OCI-LY3 (cell line): ENCODE data around the gene THRB.

Experiments used
- H2AFZ ChIP-seq: fragments of 200-600, 300-600 bp; shearing (Covaris generic); 2 replicates; pipeline ENCODE4 v1.6.0; 2014; ENCODE audit warnings: antibody characterized with exemption, low read depth, low read length
- H3K27ac ChIP-seq: fragments of 200-600, 300-600 bp; sonication (generic); 2 replicates; pipeline ENCODE4 v1.5.1; 2014; ENCODE audit warnings: mild to moderate bottlenecking, low read length, moderate library complexity, mixed read lengths
- H3K27me3 ChIP-seq: fragments of 200-600, 300-600 bp; sonication (generic); 2 replicates; pipeline ENCODE4 v1.6.1; 2014; ENCODE audit warnings: low read depth, low read length, mixed read lengths
- H3K36me3 ChIP-seq: fragments of 200-600, 300-600 bp; sonication (generic); replicated peaks from 2 replicates; pipeline ENCODE3; 2014; ENCODE audit warnings: low read depth, low read length, mixed read lengths
- H3K4me1 ChIP-seq: fragments of 300-600, 200-600 bp; sonication (generic); 2 replicates; pipeline ENCODE4 v1.6.1; 2014; ENCODE audit warnings: low read length, mixed read lengths
- H3K4me2 ChIP-seq: fragments of 200-600, 300-600 bp; sonication (generic); 2 replicates; pipeline ENCODE4 v1.6.1; 2014; ENCODE audit warnings: low read length, mixed read lengths
- H3K4me3 ChIP-seq: fragments of 300-600, 200-600 bp; sonication (generic); 2 replicates; pipeline ENCODE4 v1.5.1; 2014; ENCODE audit warnings: antibody characterized with exemption, mild to moderate bottlenecking, low read length, moderate library complexity
- H3K79me2 ChIP-seq: fragments of 300-600, 200-600 bp; shearing (Covaris generic); 2 replicates; pipeline ENCODE4 v1.6.1; 2014; ENCODE audit warnings: mild to moderate bottlenecking, low read length, mixed read lengths
- H3K9ac ChIP-seq: fragments of 300-600, 200-600 bp; shearing (Covaris generic); 2 replicates; pipeline ENCODE4 v1.6.0; 2014; ENCODE audit warnings: mild to moderate bottlenecking, low read length, moderate library complexity
- H3K9me3 ChIP-seq: fragments of 200-600, 300-600 bp; shearing (Covaris generic); 2 replicates; pipeline ENCODE4 v1.6.1; 2014; ENCODE audit warnings: low read length, mixed read lengths; ENCODE audit not compliant: insufficient read depth
- H4K20me1 ChIP-seq: fragments of 200-600, 300-600 bp; sonication (generic); 2 replicates; pipeline ENCODE4 v1.6.1; 2016; ENCODE audit warnings: low read length, mixed read lengths; ENCODE audit not compliant: insufficient read depth
- EZH2phosphoT487 ChIP-seq: fragments of 200-600 bp; shearing (Covaris generic); IDR thresholded peaks from 2 replicates; pipeline ENCODE4 v1.6.1; 2018; ENCODE audit warnings: antibody characterized with exemption, mixed run types, low read depth
- TF ChIP-seq, protein P1 (sequence below): fragments of 200-600, 300-600 bp; sonication (generic); IDR thresholded peaks from 2 replicates; pipeline ENCODE4 v1.5.1; 2014; ENCODE audit warnings: antibody characterized with exemption, low read length, low read depth

THRB gene

DNA sequence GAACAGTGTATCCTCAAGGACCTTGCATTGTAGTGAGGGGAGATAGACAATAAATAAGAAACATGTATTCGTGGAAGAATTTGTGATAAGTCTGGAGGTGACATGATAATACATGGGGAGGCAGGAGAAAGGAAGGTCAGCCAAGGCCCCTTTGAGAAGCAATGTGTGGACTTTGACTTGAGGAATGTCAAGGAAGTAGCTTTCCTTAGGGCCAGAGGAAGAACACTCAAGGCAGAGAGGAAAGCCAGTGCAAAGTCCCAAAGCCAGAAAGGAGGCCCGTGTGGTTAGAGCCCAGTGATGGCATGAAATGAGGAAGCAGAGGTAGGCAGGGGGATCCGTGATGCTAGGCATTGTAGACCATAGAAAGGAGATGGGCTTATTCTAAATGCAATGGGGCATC, 357.3 kb downstream of the THRB start:
- H3K4me3 ChIP-seq, result no peak overlapping the region
- H3K9ac ChIP-seq, result no peak overlapping the region
- H3K27me3 ChIP-seq, result no peaks in the 10 kb centered on the region
- TF ChIP-seq EZH2phosphoT487, result no peak
- H3K36me3 ChIP-seq, result no peaks in the 10 kb centered on the region
- no peak overlapping the region for H3K27ac ChIP-seq
- no peaks in the 10 kb centered on the region for H3K9me3 ChIP-seq
- no peaks in the 10 kb centered on the region for H3K79me2 ChIP-seq
- no peak overlapping the region for H2AFZ ChIP-seq
- no peak overlapping the region for H3K4me2 ChIP-seq
- H3K4me1 ChIP-seq, result peaks cover 4% of the 10 kb centered on the region; the same call in 1 of the 2 replicates
- no peaks in the 10 kb centered on the region for H4K20me1 ChIP-seq

DNA sequence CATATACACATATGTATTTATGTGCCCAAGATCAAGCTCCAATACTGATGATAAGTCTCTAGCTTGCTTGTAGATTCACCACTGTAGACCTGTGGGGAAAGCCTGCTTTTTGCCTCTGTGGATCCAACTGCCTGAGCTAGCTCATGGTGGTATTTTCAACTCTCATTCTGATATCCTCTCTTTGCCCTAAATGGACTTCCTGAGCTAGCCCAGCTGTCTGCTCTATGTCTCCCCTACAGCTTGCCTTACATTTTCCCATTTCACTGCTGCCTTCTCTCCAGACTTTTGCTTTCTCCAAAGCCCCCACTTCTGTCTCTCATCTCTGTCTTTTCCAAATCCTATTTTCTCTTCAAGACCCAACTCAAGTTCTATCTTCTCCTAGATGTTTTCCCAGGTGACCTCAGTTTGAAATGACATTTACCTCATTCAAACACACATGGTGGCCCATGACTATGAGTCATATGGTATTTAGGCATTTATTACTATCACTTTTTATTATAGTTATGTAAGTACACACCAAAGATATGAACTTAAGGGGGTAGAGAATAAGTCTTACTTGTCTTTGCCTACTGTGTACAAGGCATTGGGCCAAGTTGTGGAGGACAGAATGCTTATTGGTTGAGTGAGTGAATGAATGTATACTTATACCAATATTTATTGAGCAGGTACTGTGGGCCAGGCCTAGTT, 357.9 kb downstream of the THRB start:
- Histone ChIP-seq H3K79me2 (no peaks in the 10 kb centered on the region), H3K36me3 (no peaks in the 10 kb centered on the region), H2AFZ (no peak overlapping the region)

DNA sequence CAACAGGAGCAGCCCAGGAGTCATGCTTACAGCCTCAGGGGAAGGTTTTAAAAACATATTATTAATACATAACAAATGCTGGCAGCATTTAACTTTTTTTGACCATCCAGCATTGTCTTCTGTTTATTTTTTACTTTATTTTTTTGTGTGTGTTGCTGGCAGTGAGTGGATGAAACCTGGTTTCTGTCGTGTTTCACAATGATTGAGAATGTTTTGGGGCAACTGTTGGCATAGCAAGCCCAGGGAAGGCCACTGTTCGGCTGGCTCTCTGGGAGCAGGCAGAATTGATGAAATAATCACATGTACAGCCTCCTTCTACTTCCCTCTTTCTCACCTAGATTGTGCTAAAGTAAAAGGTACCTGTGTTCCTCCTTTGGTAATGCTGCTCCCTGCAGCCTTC, 359.4 kb downstream of the THRB start:
- H3K9me3 ChIP-seq, result no peaks in the 10 kb centered on the region
- no peak overlapping the region for H3K4me3 ChIP-seq
- H3K4me2 ChIP-seq, result no peak overlapping the region
- H3K27me3 ChIP-seq, result no peaks in the 10 kb centered on the region
- H3K4me1 ChIP-seq, result peaks cover 4% of the 10 kb centered on the region; the same call in 1 of the 2 replicates
- H3K9ac ChIP-seq, result no peak overlapping the region
- TF ChIP-seq EZH2phosphoT487, result no peak
- TF ChIP-seq, protein P1, sequence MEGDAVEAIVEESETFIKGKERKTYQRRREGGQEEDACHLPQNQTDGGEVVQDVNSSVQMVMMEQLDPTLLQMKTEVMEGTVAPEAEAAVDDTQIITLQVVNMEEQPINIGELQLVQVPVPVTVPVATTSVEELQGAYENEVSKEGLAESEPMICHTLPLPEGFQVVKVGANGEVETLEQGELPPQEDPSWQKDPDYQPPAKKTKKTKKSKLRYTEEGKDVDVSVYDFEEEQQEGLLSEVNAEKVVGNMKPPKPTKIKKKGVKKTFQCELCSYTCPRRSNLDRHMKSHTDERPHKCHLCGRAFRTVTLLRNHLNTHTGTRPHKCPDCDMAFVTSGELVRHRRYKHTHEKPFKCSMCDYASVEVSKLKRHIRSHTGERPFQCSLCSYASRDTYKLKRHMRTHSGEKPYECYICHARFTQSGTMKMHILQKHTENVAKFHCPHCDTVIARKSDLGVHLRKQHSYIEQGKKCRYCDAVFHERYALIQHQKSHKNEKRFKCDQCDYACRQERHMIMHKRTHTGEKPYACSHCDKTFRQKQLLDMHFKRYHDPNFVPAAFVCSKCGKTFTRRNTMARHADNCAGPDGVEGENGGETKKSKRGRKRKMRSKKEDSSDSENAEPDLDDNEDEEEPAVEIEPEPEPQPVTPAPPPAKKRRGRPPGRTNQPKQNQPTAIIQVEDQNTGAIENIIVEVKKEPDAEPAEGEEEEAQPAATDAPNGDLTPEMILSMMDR, result no peak
- no peaks in the 10 kb centered on the region for H3K79me2 ChIP-seq
- no peak overlapping the region for H3K27ac ChIP-seq
- no peaks in the 10 kb centered on the region for H4K20me1 ChIP-seq
- no peaks in the 10 kb centered on the region for H3K36me3 ChIP-seq
- H2AFZ ChIP-seq, result no peak overlapping the region

More for the DNA sequence above, 357.9 kb downstream of the THRB start:
- TF ChIP-seq, protein P1, result no peak
- no peak for TF ChIP-seq EZH2phosphoT487
- H3K4me2 ChIP-seq, result no peak overlapping the region
- H3K9ac ChIP-seq, result no peak overlapping the region
- H3K27ac ChIP-seq, result no peak overlapping the region
- no peaks in the 10 kb centered on the region for H3K9me3 ChIP-seq
- H3K4me3 ChIP-seq, result no peak overlapping the region
- no peaks in the 10 kb centered on the region for H3K27me3 ChIP-seq
- no peaks in the 10 kb centered on the region for H4K20me1 ChIP-seq
- peaks cover 4% of the 10 kb centered on the region; the same call in 1 of the 2 replicates for H3K4me1 ChIP-seq

DNA sequence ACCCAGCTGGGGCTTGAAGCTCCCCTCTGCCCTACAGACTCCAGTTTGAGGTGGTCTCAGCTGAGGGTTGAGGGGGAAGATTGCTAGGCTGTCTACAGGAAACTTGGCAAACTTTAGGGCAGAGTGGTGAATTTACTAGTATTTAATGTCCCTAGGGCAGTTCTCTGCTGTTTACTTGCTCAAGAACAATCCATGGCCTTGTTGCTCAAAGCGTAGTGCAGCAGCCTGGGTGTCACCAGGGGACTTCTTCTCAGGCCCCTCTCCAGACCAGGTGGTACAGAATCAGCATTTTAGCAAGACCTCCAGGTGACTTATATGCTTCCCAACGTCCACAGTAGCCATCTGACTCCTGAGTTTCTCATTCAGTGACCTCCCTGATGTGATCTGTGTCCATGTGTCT, 360.7 kb downstream of the THRB start:
- no peak overlapping the region for H3K27ac ChIP-seq
- H3K79me2 ChIP-seq, result no peaks in the 10 kb centered on the region
- TF ChIP-seq, protein P1, result no peak
- TF ChIP-seq EZH2phosphoT487, result no peak
- H3K4me1 ChIP-seq, result peaks cover 4% of the 10 kb centered on the region; the same call in 1 of the 2 replicates
- H3K9ac ChIP-seq, result no peak overlapping the region
- no peaks in the 10 kb centered on the region for H3K36me3 ChIP-seq
- H3K9me3 ChIP-seq, result no peaks in the 10 kb centered on the region
- H3K4me3 ChIP-seq, result no peak overlapping the region
- no peak overlapping the region for H3K4me2 ChIP-seq
- H2AFZ ChIP-seq, result no peak overlapping the region
- no peaks in the 10 kb centered on the region for H4K20me1 ChIP-seq
- H3K27me3 ChIP-seq, result no peaks in the 10 kb centered on the region
